ENCODE results near the gene MAST3. TPM values are rescaled to one million over a fixed set of nuclear protein-coding genes. Genes with fewer than 3 reads are reported as not detected.

Gene MAST3
- total and polyA plus RNA-seq, 2 donors (not counting 3 experiments of a cell fraction or from before 2014, with no cell fraction given) = 1.5 to 2.7 TPM

DNA sequence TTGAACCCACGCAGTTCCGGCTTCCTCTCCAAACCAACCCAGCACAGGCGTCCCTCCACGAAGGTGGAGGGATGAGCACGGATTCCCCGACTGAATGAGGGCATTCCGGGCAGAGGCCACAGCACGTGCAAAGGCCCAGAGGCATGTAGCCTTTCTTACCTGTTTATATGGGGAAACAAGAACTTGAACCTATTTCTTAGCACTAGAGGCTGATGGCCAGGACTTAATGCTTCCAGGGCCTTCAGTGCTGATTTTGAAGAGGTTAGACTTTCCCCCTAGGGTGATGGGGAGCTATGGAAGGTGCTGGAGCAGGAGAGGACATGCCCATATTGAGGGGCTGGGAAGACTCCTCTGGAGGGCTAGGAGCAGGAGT lies 2.0 kb downstream of the MAST3 start:
- dilution Hi-C loops (cut with MboI; ENCODE audit: extremely low pct_ligation_motif_present, low sequenced_read_pairs) = no loop called here

More for the DNA sequence above, 2.0 kb downstream of the MAST3 start:
- no peak for DNase-seq (ENCODE audit: low read depth, low spot score)
- ChIA-PET POLR2A (no interaction called here), CTCF (interaction anchor here (0.6 to 5.3 kb wide), 2 partner anchors 11 to 14 kb away, joined by 3 to 22 read pairs; no protein-coding TSS in a partner anchor)
- Histone ChIP-seq H3K9me1 (replicated peaks; ENCODE audit: control insufficient read depth, extremely low read depth, insufficient read depth, low read length) (no peaks in the 10 kb centered on the region), H3K4me3 (replicated peaks in 1 of 3; ENCODE audit: insufficient read depth in 1 of 3, low read depth in 1 of 3, low read length in 3 of 3) (no peak overlapping the region), H3K9ac (replicated peaks; ENCODE audit: extremely low read depth, insufficient read depth, low read length) (no peak overlapping the region), H3K27me3 (ENCODE audit: control insufficient read depth in 2 of 2, insufficient read depth in 2 of 2, low read length in 2 of 2) (peaks cover 16 to 20% of the 10 kb centered on the region in 2 experiments), H3K27ac (ENCODE audit: insufficient read depth, low read depth, low read length) (no peak overlapping the region), H3K9me3 (replicated peaks; ENCODE audit: control insufficient read depth, insufficient read depth, low read length) (no peaks in the 10 kb centered on the region), H4K20me1 (replicated peaks; ENCODE audit: control insufficient read depth, extremely low read depth, insufficient read depth, low read length) (no peaks in the 10 kb centered on the region), H3K79me2 (ENCODE audit: control insufficient read depth, insufficient read depth, low read length) (no peaks in the 10 kb centered on the region), H3K4me2 (ENCODE audit: insufficient read depth, low read length) (no peak overlapping the region), H2AFZ (ENCODE audit: low read depth, low read length) (no peak overlapping the region), H3K4me1 (ENCODE audit: control insufficient read depth, extremely low read depth, insufficient read depth, low read length) (peaks cover 5% of the 10 kb centered on the region), H3K36me3 (ENCODE audit: control insufficient read depth in 2 of 2, extremely low read depth in 1 of 2, insufficient read depth in 2 of 2, low read length in 2 of 2) (no peaks in the 10 kb centered on the region)
- no TSS peak for BruUV-seq (replicated peaks)
- no peak for FAIRE-seq
- TF ChIP-seq FOS (IDR thresholded peaks at IDR 0.05; ENCODE audit: borderline replicate concordance, insufficient read depth, low read length) (no peak), POLR2A (IDR thresholded peaks at IDR 0.05; ENCODE audit: low read depth, low read length) (no peak), EZH2 (IDR thresholded peaks at IDR 0.05; ENCODE audit: borderline replicate concordance, low read depth, low read length, severe bottlenecking) (no peak), MAX (IDR thresholded peaks at IDR 0.05; ENCODE audit: insufficient read depth, insufficient read length) (no peak), JUN (IDR thresholded peaks at IDR 0.05; ENCODE audit: borderline replicate concordance, insufficient read depth, insufficient read length, low read depth) (no peak), CTCF (IDR thresholded peaks at IDR 0.05; ENCODE audit: extremely low read depth in 1 of 2, insufficient read depth in 1 of 2, low read depth in 1 of 2, low read length in 2 of 2) (no peak), GATA2 (IDR thresholded peaks at IDR 0.05; ENCODE audit: insufficient read depth, insufficient read length, low read depth, low read length) (no peak), MYC (IDR thresholded peaks at IDR 0.05; ENCODE audit: low read depth, low read length) (no peak), POLR2AphosphoS5 (IDR thresholded peaks at IDR 0.05; ENCODE audit: insufficient read depth, low read depth, low read length) (no peak)
- intact Hi-C loops (cut with micrococcal nuclease) = no loop called here

Data from endothelial cell of umbilical vein (primary cell).